Retinal pigment epithelial cell (primary cell): ENCODE results near the gene SYNJ2.

Experiments used
- DNase-seq: peaks from one replicate; pipeline ENCODE4 v3.0.0-alpha.2; 2010; ENCODE audit warnings: low read depth
- H3K4me3 ChIP-seq: 2 replicates; pipeline ENCODE4 v1.5.1; 2011; ENCODE audit warnings: mild to moderate bottlenecking, low read length, control low read depth, moderate library complexity
- CTCF ChIP-seq: conservative IDR thresholded peaks from 2 replicates; pipeline ENCODE4 v1.5.1; 2011; ENCODE audit warnings: low read depth, low read length, control low read depth, inconsistent platforms

The SYNJ2 gene

DNA sequence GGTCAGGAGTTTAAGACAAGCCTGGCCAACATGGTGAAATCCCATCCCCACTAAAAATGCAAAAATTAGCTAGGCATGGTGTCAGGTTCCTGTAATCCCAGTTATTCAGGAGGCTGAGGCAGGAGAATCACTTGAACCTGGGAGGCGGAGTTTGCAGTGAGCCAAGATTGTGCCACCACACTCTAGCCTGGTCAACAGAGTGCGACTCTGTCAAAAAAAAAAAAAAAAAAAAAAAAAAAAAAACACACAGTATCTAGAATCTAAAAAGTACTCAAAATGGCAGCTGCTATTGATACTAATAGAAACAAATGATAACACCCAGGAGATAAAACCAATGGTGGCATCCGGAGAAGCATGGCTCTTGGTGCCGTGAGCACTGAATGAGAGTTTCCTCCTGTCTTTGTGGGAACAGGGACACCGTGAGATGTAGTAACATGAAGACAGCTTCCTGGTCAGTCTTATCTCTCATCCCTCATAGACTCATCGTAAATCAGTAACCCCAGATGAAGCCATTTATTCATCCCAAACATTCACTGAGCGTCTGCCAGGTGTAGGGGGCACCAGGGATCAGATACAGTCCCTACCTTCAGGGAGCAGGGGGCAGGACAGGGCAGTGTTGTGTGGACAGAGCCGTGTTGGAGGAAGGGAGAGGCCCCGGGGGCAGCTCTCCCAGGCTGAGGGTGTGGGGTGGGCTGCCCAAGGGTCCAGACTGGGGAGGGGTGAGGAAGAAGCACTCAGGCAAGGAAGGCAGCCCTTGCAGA, 66.1 kb downstream of the SYNJ2 start:
- DNase-seq = no peak
- H3K4me3 ChIP-seq = no peak overlapping the region
- no peak for TF ChIP-seq CTCF

DNA sequence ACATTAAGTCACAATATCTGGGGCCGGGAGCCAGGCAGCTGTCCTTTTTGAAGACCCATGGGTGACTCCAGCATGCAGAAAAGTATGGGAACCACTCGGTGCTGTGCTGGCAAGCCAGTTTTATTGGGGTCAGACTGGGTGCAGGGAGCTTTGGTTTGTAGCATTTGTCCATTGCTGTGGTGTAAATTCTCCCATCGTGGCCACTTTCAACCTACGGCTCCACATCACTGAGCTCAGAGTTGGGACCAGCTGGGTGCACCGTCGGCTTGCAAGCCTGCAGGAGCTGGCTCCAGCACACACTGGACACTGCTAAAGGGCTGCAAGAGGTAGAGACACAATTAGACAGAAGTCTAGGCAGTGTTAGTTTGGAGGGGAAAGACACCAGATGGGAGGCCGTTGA, 66.9 kb downstream of the SYNJ2 start:
- no peak for DNase-seq
- H3K4me3 ChIP-seq = no peak overlapping the region
- TF ChIP-seq CTCF = no peak

GRCh38 chr6:158049055-158050028, 67.7 kb downstream of the SYNJ2 start:
- DNase-seq = no peak
- H3K4me3 ChIP-seq = no peak overlapping the region
- TF ChIP-seq CTCF = no peak

DNA sequence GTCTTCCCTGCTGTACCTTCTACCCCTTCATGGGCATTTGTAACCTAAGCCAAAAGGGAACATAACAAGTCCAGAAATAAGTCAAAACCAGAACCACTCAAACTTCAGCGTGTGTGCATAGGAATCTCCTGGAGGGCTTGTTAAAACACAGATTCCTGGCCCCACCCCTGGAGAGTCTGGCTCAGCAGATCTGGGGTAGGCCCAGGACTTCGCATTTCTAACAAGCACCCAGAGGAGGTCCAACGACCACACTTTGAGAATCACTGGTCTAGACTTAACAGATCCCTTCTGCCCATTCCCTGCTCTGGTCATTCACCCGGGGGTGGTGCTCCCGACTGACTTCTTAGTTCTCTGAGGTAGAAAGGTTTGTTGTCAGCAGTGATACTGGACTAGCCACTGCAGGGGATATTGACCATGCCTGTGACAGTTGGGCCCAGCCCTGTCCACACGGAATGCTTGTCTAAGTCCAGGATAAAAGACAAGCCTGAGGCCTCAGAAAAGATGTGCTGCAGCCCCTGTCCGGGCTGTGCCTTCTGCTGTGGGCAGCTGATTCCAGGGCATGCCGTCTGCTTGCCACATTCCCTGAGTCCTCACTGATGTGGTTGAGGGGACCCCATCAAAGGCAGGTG, 68.6 kb downstream of the SYNJ2 start:
- no peak for DNase-seq
- TF ChIP-seq CTCF = no peak
- no peak overlapping the region for H3K4me3 ChIP-seq

DNA sequence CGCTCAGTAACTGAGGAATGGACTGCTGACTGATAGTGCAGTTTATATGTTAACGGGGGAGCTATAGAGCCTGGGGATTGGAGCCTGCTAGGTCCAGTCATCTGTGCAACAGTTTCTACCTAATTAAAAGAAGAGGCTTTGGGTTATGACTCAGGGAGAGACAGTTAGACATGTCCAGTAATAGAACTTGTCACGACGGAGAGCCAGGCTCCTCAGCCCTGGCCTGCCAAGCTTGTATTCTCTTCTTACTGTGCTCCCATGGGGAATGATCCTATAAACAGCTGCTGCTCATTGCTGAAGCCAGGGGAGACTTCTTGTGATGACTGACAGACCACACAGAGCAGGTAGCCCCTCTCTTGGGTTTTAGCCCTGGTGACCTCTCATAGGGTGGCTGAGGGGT, 69.3 kb downstream of the SYNJ2 start:
- no peak overlapping the region for H3K4me3 ChIP-seq
- no peak for TF ChIP-seq CTCF
- no peak for DNase-seq

GRCh38 chr6:158051968-158052367, 70.3 kb downstream of the SYNJ2 start:
- no peak overlapping the region for H3K4me3 ChIP-seq
- no peak for DNase-seq
- TF ChIP-seq CTCF = no peak
